Large intestine (tissue), 12 donors: ENCODE measurements around the gene CCSER1. TPM values are rescaled to one million over a fixed set of nuclear protein-coding genes. Genes with fewer than 3 reads are reported as not detected.
A peak's percentile ranks its signal among the peaks of the same experiment; 100 is the strongest.

Experiments used
- DNase-seq, 2 donors: peaks; one replicate each; pipeline versions ENCODE4 v3.0.0 to v3.0.0-alpha.2; 2013
- H3K27ac ChIP-seq: one replicate; pipeline ENCODE4 v1.5.1; 2013; ENCODE audit warnings: low read length
- H3K27me3 ChIP-seq: 2 replicates; pipeline ENCODE4 v1.6.1; 2013; ENCODE audit warnings: low read length; ENCODE audit not compliant: control insufficient read depth, insufficient read depth
- H3K36me3 ChIP-seq: 2 replicates; pipeline ENCODE4 v1.6.1; 2013; ENCODE audit warnings: low read length; ENCODE audit not compliant: control insufficient read depth, insufficient read depth
- H3K4me1 ChIP-seq: one replicate; pipeline ENCODE4 v1.6.1; 2013; ENCODE audit warnings: low read length; ENCODE audit not compliant: control insufficient read depth, insufficient read depth
- H3K4me3 ChIP-seq: one replicate; pipeline ENCODE4 v1.5.1; 2013; ENCODE audit warnings: low read length
- H3K9me3 ChIP-seq: one replicate; pipeline ENCODE4 v1.6.1; 2013; ENCODE audit warnings: mild to moderate bottlenecking, low read depth, low read length, moderate library complexity; ENCODE audit not compliant: control insufficient read depth
- WGBS: methylation state at CpG from one replicate; pipeline ENCODE4 v1.1.5; 2013; ENCODE audit warnings: low lambda C conversion rate; ENCODE audit not compliant: insufficient coverage; 5-methylcytosine and 5-hydroxymethylcytosine counted together
- long read RNA-seq, 11 donors: transcript quantifications; one replicate each; lab custom pipeline, GENCODE V29; 2026
- polyA plus RNA-seq: library from polyadenylated mRNA; unstranded; fragments of 120-200 nt; gene quantifications from one replicate; pipeline ENCODE4 v1.2.1, GENCODE V29; 2013

The CCSER1 gene
- 9.5 TPM for polyA plus RNA-seq
- long read RNA-seq, donor 1 = 0 reads
- long read RNA-seq, donor 2, partial matches to known transcripts = 0 of 1 reads
- long read RNA-seq, donor 2, other reads (novel, unspliced or antisense) = 0 of 1 reads
- long read RNA-seq, donor 3 = 0 reads
- long read RNA-seq, donor 4 = 0 reads
- long read RNA-seq, donor 5 = 0 reads
- long read RNA-seq, donor 6 = 0 reads
- long read RNA-seq, donor 7, partial matches to known transcripts = 498 of 499 reads
- long read RNA-seq, donor 7, other reads (novel, unspliced or antisense) = 0 of 499 reads
- long read RNA-seq, donor 8, partial matches to known transcripts = 0 of 2 reads
- long read RNA-seq, donor 8, other reads (novel, unspliced or antisense) = 0 of 2 reads
- long read RNA-seq, donor 9 = 0 reads
- long read RNA-seq, donor 10 = 0 reads
- long read RNA-seq, donor 11 = 0 reads

GRCh38 chr4:90127223-90127705 is at the start of gene CCSER1:
CCSER1 (plus strand) TSS chr4:90127394.
- no CpG with 5 or more reads among the region's 35 CpGs for WGBS
- peaks cover 5% of the 10 kb centered on the region for H3K27me3 ChIP-seq
- H3K4me1 ChIP-seq = no peaks in the 10 kb centered on the region
- peak; percentile 84 to 92 for DNase-seq
- no peaks in the 10 kb centered on the region for H3K9me3 ChIP-seq
- H3K36me3 ChIP-seq = no peaks in the 10 kb centered on the region
- H3K27ac ChIP-seq = peak within 1 kb of the TSS; percentile 86
- peak within 1 kb of the TSS; percentile 75 for H3K4me3 ChIP-seq

- no peak for DNase-seq
- Histone ChIP-seq H3K9me3 (no peaks in the 10 kb centered on the region), H3K27ac (no peak overlapping the region), H3K27me3 (no peaks in the 10 kb centered on the region), H3K36me3 (no peaks in the 10 kb centered on the region), H3K4me3 (no peak overlapping the region), H3K4me1 (no peaks in the 10 kb centered on the region)
Measured at GRCh38 chr4:90078440-90078839, 48.8 kb upstream of the CCSER1 start.

- Histone ChIP-seq H3K9me3 (no peaks in the 10 kb centered on the region), H3K27me3 (no peaks in the 10 kb centered on the region), H3K36me3 (no peaks in the 10 kb centered on the region), H3K27ac (no peak overlapping the region), H3K4me1 (no peaks in the 10 kb centered on the region), H3K4me3 (no peak overlapping the region)
- DNase-seq = no peak
- WGBS = 90% methylated on average over 2 of the region's 2 CpGs
Measured at GRCh38 chr4:90080116-90080515, 47.1 kb upstream of the CCSER1 start.

GRCh38 chr4:90081432-90082144 is 45.6 kb upstream of the CCSER1 start:
- no peak for DNase-seq
- no peak overlapping the region for H3K4me3 ChIP-seq
- H3K4me1 ChIP-seq = no peaks in the 10 kb centered on the region
- 67% methylated on average over 1 of the region's 8 CpGs for WGBS
- H3K9me3 ChIP-seq = no peaks in the 10 kb centered on the region
- no peaks in the 10 kb centered on the region for H3K27me3 ChIP-seq
- no peak overlapping the region for H3K27ac ChIP-seq
- no peaks in the 10 kb centered on the region for H3K36me3 ChIP-seq

GRCh38 chr4:90082449-90082848 is 44.7 kb upstream of the CCSER1 start:
- DNase-seq = no peak
- H3K27me3 ChIP-seq = no peaks in the 10 kb centered on the region
- H3K27ac ChIP-seq = no peak overlapping the region
- H3K4me3 ChIP-seq = no peak overlapping the region
- H3K4me1 ChIP-seq = no peaks in the 10 kb centered on the region
- no peaks in the 10 kb centered on the region for H3K9me3 ChIP-seq
- H3K36me3 ChIP-seq = no peaks in the 10 kb centered on the region

GRCh38 chr4:90084277-90084966 is 42.8 kb upstream of the CCSER1 start:
- WGBS = 100% methylated on average over 1 of the region's 3 CpGs
- Histone ChIP-seq H3K9me3 (no peaks in the 10 kb centered on the region), H3K4me1 (no peaks in the 10 kb centered on the region), H3K36me3 (no peaks in the 10 kb centered on the region), H3K4me3 (no peak overlapping the region), H3K27ac (no peak overlapping the region), H3K27me3 (no peaks in the 10 kb centered on the region)
- DNase-seq = no peak

GRCh38 chr4:90084967-90085295 is 42.3 kb upstream of the CCSER1 start:
- Histone ChIP-seq H3K27ac (no peak overlapping the region), H3K9me3 (no peaks in the 10 kb centered on the region), H3K4me3 (no peak overlapping the region), H3K27me3 (no peaks in the 10 kb centered on the region), H3K4me1 (no peaks in the 10 kb centered on the region), H3K36me3 (no peaks in the 10 kb centered on the region)
- no CpG with 5 or more reads among the region's 5 CpGs for WGBS
- DNase-seq = no peak

- H3K9me3 ChIP-seq = no peaks in the 10 kb centered on the region
- H3K36me3 ChIP-seq = no peaks in the 10 kb centered on the region
- H3K4me1 ChIP-seq = no peaks in the 10 kb centered on the region
- no peak overlapping the region for H3K27ac ChIP-seq
- 71% methylated on average over 1 of the region's 2 CpGs for WGBS
- H3K4me3 ChIP-seq = no peak overlapping the region
- no peaks in the 10 kb centered on the region for H3K27me3 ChIP-seq
- DNase-seq = no peak
Measured at GRCh38 chr4:90093526-90093925, 33.7 kb upstream of the CCSER1 start.

- Histone ChIP-seq H3K4me3 (no peak overlapping the region), H3K27me3 (no peaks in the 10 kb centered on the region), H3K9me3 (no peaks in the 10 kb centered on the region), H3K4me1 (no peaks in the 10 kb centered on the region), H3K36me3 (no peaks in the 10 kb centered on the region), H3K27ac (no peak overlapping the region)
- WGBS = 20% methylated on average over 1 of the region's 1 CpG
- no peak for DNase-seq
Measured at GRCh38 chr4:90095000-90095399, 32.2 kb upstream of the CCSER1 start.

- no CpG with 5 or more reads among the region's 3 CpGs for WGBS
- DNase-seq = no peak
- Histone ChIP-seq H3K4me3 (no peak overlapping the region), H3K4me1 (no peaks in the 10 kb centered on the region), H3K36me3 (no peaks in the 10 kb centered on the region), H3K9me3 (no peaks in the 10 kb centered on the region), H3K27ac (no peak overlapping the region), H3K27me3 (no peaks in the 10 kb centered on the region)
Measured at GRCh38 chr4:90099812-90100211, 27.4 kb upstream of the CCSER1 start.
